ENCODE measurements around the gene ZNF503.

ZNF503 gene

DNA sequence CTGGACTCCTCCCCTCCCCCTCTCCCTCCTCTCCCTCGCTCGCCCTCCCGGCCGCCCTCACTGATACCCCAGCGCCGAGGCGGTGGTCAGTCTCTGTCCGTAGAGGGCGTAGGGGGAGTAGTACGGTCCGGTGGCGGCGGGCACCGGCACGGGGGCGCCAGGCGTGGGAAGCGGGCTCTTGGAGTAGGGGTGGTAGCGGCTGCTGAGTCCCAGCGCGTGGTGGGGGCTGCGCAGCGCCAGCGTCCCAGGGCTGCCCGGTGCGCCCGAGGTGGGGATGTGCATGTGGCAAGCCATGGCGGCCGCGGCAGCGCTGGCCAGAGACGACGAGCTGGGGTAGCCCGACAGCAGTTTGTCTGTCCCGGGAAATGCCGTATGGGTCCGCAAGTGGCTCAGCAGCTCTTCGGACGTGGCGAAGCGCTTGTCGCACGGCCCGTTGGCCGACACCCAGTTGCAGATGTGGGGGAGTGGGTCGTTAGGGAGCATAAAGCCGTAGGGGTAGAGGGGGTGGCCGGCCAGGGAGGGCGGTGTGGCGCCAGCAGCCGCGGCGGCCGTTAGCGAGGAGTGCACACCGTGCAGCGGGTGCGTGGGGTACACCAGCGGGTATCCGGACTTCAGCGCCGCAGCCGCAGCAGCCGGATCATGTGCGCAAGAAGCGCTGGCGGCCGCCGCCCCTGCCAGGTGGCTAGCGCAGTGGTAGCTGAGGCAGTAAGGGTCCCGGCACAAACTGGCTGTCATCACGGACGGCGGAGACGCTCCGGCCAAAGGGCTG, 2.7 kb downstream of the ZNF503 start:
- in situ Hi-C loops (cut with MboI; ENCODE audit: low pct_unique_long_range_greater_than_20kb, low sequenced_read_pairs), result loop anchor here (25.0 kb wide), 1 partner anchor 638 kb away; no protein-coding TSS in a partner anchor
- DNase-seq, result no peak

DNA sequence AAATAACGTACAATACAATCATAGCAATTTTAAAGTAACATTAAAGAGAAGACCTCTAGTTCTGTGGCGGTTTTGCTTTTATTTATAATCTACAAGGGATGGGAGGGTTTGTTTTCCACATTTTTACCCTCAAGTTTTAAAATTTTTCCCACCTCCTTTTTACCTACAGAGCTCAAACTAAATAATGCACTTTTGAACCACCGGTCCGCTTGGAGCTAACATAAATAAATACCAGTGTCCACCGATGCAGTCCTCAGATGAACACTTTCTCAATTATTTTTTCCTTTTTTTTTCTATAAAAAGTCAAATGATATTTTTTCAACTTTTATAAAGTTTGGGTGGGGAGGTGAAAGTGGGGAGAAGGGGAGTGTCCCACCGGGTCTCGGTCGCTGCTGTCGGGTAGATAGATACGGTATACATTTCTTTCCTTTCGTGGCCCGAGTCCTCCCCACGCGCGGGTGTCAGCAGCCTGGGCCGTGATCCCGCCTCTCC, 3.3 kb downstream of the ZNF503 start:
- no peak for DNase-seq
- in situ Hi-C loops (cut with MboI; ENCODE audit: low pct_unique_long_range_greater_than_20kb, low sequenced_read_pairs), result loop anchor here (25.0 kb wide), 1 partner anchor 639 kb away; no protein-coding TSS in a partner anchor

DNA sequence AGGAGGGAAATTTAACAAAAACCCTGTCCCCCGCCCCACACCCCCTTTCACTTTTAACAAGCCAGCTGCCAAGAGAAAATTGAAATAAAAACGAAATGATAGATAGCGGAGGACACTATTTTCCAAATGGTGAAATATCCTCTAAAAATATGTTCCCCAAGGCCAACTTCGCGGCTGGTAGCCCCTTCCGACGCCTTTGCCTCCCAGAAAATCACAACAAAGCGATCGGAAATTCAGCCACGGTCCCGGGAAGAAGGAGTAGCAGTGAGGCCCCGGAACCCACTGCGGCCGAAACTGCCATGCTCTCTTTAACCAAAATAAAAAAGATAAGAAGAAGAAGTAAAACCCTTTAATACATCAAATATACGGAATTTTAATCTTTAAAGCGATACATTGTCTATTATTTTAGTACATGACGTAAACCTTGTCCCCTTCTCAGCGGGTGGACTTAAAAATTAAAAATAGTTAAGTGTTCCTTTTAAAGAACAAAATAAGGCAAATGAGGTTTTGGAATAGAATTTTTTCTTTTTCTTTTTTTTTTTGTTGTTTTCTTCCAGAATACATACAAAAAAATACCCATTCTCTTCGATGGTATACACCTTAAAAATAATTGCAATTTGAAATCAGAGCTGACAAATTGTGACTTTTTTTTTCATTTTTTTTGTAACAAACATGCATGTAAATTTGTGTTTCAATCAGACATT, 3.9 kb downstream of the ZNF503 start:
- no peak for DNase-seq
- in situ Hi-C loops (cut with MboI; ENCODE audit: low pct_unique_long_range_greater_than_20kb, low sequenced_read_pairs), result loop anchor here (25.0 kb wide), 1 partner anchor 640 kb away; no protein-coding TSS in a partner anchor

DNA sequence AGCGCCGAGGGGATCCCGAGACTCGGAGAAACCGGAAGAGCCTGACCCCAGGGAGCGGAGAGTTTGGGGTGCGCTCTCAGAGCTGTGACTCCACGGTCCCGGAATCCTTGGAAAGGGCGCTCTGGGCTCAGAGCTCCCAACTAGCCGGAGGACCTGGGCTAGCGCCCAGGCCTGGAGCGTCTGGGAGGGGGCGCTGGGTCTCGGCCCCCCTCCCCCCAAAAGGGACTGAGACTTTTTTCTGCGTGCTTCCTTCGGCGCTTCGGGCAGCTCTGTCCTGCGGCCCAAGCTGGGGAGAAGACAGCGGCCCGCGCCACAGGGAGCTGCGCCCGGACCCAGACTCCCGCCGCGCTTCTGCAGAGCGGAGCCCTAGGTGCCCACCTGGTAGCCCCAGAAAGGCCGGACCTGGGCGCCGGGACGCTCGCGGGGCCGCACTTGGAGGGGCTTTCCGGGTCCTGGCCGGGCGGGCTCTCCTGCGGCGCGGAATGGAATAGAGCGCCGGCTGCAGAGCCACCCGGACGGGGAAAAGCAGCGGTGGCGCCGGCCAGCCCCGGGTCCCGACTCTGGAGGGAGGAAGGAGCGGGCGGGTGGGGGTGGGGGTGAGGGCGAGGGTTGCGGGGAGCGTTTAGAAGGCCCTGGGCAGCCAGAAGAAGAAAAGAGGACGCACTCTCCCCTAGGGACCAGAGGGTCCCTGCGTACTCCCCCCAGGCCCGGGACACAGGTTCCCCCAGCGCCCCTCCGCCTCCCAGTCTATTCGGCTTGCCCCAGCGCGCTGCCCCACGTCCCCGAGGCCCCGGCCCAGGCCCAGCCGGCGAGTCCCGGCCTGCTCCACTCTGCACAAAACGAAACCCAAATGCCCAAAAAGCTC, 4.7 kb downstream of the ZNF503 start:
- no peak for DNase-seq
- in situ Hi-C loops (cut with MboI; ENCODE audit: low pct_unique_long_range_greater_than_20kb, low sequenced_read_pairs), result loop anchor here (25.0 kb wide), 1 partner anchor 640 kb away; no protein-coding TSS in a partner anchor

DNA sequence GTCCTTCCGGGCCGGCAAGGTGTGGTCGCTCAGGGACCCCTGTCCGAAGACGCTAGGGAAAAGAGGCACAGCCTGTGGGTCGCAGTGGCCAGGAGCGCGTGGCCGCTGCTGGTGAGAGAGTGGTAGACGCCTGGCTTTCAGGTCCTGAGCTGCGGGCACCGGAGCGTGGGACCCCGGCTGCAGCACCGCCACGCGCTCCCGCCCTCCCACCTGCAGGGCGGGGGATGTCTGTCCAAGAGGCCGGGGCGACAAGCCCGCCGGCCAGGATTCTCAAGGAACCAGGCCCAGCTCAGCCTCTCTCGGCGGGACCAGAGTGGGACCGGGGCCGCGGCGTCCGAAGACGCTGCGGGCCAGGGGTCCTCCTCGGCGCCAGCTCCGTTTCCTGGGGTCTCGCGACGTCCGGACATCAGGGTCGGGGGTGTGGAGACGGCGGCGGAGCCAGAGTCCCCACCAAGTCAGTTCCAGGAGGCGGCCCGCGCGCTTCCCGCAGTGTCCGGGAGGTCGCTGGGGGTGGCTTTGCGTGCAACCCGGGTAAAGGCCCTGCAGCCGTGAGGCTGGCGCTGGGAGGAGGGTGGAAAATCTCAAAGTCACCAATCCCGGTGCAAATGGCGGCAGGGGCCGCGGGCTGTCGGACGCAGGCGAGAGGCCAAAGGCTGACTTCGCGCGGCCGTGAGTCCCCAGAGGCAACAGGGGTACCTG, 5.5 kb downstream of the ZNF503 start:
- in situ Hi-C loops (cut with MboI; ENCODE audit: low pct_unique_long_range_greater_than_20kb, low sequenced_read_pairs), result loop anchor here (25.0 kb wide), 1 partner anchor 641 kb away; no protein-coding TSS in a partner anchor
- no peak for DNase-seq

DNA sequence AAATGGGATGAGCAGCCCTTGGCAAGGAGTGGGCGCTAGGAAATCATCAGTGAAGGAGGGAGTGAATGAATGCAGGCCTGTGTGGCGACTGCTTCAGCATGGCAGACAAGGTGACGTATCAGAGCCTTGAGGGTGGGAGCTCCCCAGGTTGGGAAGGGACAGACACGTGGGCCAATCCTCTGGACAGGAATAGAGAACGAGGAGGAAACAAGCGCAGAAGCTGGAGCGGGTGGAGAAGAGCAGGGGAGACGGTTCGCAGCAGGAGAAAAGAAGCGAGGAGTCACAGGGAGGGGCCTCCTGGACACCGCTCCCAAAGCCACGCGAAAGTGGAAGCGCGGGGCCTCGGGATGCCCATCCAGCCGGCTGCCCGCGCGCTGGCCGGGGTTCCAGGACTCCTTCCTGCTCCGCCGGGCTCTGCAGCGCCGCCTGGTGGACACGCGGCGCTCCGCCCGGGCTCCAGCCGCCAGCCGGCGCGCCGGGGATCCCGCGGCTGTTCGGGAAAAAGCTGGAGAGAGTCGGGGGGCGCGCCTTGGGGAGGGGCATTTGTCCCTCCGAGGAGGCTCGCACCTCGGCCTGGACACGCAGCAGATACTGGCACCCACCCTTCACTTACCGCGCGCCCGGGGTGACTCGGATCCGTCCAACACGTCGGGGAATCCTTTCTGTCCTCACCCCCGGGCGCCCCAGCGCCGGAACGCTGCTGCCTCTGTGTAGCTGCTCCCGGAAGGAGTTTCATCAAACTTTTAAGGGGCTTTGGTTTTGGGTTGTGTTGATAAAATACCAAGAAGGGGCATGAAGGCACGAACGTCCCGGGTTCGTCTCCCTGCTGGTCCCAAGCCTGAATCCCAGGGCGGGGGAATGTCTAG, 6.3 kb downstream of the ZNF503 start:
- DNase-seq, result peak; percentile 55
- in situ Hi-C loops (cut with MboI; ENCODE audit: low pct_unique_long_range_greater_than_20kb, low sequenced_read_pairs), result loop anchor here (25.0 kb wide), 1 partner anchor 642 kb away; no protein-coding TSS in a partner anchor

DNA sequence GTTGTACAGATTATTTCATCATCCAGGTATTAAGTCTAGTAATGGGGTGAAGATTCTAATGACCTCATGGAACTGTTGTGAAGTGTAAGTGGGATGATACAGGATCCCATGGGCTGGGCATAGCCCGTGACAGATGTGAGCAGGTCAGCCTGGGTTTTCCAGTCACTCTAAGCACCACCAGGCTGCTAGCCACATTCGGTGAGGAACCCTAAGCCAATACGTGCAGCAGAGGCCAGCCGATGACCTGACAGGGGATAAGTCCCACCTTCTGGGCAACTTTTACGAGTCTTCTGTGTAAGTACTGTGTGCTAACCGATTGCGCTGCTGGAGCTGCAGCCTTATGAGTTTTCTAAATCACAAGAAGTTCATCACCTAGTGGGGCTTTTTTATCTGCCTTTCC, 7.3 kb downstream of the ZNF503 start:
- in situ Hi-C loops (cut with MboI; ENCODE audit: low pct_unique_long_range_greater_than_20kb, low sequenced_read_pairs), result loop anchor here (25.0 kb wide), 1 partner anchor 643 kb away; no protein-coding TSS in a partner anchor

DNA sequence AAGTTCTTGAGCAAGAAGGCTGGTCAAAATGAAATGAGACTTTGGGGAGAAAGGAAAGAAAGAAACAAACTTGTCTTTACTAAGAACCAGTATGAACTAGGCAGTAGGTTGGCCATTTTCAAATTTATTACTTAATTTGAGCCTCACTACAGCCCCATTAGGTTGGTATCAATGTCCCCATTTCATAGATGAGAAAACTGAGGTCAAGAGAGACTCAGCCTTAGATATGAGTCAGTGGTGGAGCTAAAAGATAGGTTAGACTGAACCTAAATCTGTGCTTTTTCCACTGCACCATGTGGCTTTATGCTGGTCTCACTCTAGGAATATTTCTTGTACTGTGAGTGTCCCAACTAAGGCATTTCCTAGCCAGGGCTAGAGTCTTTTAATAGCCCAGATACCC, 8.8 kb downstream of the ZNF503 start:
- DNase-seq, result no peak
- in situ Hi-C loops (cut with MboI; ENCODE audit: low pct_unique_long_range_greater_than_20kb, low sequenced_read_pairs), result loop anchor here (25.0 kb wide), 1 partner anchor 645 kb away; no protein-coding TSS in a partner anchor

More for the DNA sequence above, 7.3 kb downstream of the ZNF503 start:
- DNase-seq, result no peak

DNA sequence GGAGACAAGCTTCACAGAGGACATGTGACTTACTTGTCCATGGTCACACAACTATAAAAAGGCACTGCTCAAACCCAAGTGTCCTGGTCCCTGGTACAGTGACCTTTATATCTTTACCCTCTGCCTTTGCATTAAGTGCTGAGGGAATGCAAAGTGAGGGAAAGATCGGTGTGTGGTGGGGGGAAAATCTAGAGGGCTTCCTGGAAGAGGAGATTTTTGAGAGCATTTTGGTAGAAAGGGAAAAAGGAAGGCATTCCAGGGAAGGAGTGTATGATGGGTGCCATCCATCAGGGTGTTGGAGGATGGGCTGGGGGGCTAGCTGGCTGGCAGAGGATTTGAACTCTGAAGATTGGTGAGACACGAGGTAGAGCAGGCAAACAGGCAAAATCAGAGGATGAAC, 9.3 kb downstream of the ZNF503 start:
- no peak for DNase-seq
- in situ Hi-C loops (cut with MboI; ENCODE audit: low pct_unique_long_range_greater_than_20kb, low sequenced_read_pairs), result loop anchor here (25.0 kb wide), 1 partner anchor 645 kb away; no protein-coding TSS in a partner anchor

DNA sequence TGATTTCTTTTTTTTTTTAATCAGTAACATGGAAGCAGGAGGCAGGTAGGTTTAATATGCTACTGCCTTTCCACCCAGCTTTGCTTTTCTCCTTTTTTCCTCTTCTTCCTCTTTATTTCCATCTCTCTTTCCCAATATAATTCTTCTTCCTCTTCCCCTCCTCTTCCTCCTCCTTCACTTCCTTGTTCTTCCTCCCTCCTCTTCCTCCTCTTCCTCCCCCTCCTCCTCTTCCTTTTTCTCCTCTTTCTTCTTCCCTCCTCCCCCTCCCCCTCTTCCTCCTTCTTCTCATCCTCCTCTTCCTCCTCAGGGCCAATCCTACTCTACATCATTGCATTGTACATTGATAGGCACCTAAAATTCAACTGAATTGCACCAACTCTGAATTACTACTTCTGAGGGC, 11.4 kb downstream of the ZNF503 start:
- in situ Hi-C loops (cut with MboI; ENCODE audit: low pct_unique_long_range_greater_than_20kb, low sequenced_read_pairs), result loop anchor here (25.0 kb wide), 1 partner anchor 647 kb away; no protein-coding TSS in a partner anchor

DNA sequence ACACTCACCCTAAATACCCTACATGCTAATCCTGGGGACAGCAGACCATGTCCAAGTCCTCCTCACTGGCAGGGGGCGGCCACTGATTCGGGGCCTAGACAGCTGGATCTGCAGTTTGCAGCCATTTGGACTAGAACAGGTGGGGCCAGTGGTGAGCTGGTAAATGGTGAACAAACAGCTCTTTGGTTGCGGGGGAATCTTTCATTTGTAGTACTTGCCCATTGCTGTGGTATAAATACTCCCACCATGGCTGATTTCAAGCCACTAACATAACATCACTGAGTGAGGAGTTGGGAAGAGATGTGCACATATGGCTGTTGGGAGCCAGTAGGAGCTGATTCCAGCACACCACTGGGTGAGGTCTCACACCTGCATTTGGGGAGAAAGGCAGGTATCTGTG, 13.5 kb downstream of the ZNF503 start:
- in situ Hi-C loops (cut with MboI; ENCODE audit: low pct_unique_long_range_greater_than_20kb, low sequenced_read_pairs), result loop anchor here (25.0 kb wide), 1 partner anchor 649 kb away; no protein-coding TSS in a partner anchor
- DNase-seq, result no peak

More for the DNA sequence above, 11.4 kb downstream of the ZNF503 start:
- no peak for DNase-seq

DNA sequence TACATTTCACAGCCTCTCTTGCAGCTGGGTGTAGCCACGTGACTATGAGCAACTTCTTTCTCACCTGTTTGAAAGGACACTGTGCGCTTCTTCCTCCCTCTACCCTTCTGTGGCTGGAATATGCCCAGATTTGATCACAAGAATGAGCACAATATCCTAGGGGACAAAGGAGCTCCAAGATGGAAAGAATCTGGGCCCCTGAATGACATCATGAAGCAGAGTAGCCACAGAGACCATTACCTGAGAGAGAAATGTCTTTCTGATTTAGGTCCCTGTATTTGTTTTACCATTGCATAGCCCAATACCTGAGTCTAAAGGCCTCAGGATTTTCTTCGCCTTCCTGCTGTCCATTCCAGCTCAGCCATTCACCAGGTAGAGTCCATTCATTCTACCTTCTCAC, 15.4 kb downstream of the ZNF503 start:
- in situ Hi-C loops (cut with MboI; ENCODE audit: low pct_unique_long_range_greater_than_20kb, low sequenced_read_pairs), result loop anchor here (25.0 kb wide), 1 partner anchor 651 kb away; no protein-coding TSS in a partner anchor

DNA sequence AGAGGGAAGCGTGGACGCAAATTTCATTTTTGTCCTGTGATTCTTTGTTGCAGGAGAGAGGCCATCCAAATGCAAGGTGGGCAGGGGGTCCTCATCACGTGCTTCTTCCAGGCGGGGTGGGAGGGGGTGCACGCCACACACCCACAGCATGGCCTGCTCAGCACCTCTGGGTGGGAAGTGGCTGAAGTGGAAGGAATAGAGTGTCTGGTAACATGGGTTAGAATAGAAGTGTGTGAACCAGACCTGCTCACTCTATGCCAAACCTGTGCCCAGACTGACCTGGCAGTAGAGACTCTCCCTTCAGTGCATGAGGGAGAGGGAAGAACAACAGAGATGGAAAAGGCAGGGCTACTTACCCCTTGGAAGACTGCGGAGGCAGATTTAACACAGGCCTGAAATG, 21.7 kb downstream of the ZNF503 start:
- DNase-seq, result no peak
- in situ Hi-C loops (cut with MboI; ENCODE audit: low pct_unique_long_range_greater_than_20kb, low sequenced_read_pairs), result loop anchor here (25.0 kb wide), 1 partner anchor 657 kb away; no protein-coding TSS in a partner anchor

More for the DNA sequence above, 15.4 kb downstream of the ZNF503 start:
- DNase-seq, result no peak

DNA sequence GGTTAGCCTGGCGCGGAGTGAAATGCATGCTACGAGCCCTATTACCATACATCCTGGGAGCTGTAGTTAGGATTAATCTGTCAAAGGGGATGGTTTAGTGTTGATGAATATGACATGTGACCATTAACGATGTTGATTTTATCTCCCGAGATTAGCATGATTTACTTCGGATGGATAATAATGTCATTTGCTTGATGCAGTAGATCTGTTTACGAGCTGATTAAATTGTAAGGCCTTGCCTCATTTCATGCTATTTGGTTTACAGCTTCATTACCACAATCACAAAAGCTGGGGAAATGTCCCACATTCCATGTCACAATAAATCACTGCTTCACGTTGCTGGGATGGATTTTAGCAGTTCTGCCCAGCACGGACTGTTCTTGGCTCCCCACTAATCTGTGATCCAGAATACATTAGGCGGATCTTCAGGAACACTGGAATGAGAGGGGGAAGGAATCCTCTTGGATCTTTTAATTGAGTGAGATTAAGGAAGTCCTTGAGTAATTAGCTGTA, 22.3 kb downstream of the ZNF503 start:
- in situ Hi-C loops (cut with MboI; ENCODE audit: low pct_unique_long_range_greater_than_20kb, low sequenced_read_pairs), result loop anchor here (25.0 kb wide), 1 partner anchor 658 kb away; no protein-coding TSS in a partner anchor
- DNase-seq, result no peak

DNA sequence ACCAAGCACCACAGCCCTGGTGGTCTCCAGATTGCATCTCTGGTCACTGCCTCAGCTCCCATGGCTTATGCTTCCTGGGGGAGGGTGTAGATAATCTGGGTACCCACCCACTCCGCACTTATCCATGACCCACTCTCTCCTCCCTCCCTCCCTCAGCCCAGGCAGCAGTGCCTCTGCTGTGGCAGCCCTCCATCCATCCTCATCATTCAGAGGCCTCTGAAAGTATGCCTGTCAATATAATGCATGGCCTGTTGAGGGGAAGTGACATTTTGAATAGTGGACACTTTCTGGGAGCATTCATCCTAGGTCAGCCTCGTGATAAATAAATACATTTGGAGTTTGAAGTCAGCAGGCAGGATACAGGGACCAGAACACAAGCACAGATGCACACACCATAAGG, 23.2 kb downstream of the ZNF503 start:
- no peak for DNase-seq
- in situ Hi-C loops (cut with MboI; ENCODE audit: low pct_unique_long_range_greater_than_20kb, low sequenced_read_pairs), result loop anchor here (25.0 kb wide), 1 partner anchor 659 kb away; no protein-coding TSS in a partner anchor

DNA sequence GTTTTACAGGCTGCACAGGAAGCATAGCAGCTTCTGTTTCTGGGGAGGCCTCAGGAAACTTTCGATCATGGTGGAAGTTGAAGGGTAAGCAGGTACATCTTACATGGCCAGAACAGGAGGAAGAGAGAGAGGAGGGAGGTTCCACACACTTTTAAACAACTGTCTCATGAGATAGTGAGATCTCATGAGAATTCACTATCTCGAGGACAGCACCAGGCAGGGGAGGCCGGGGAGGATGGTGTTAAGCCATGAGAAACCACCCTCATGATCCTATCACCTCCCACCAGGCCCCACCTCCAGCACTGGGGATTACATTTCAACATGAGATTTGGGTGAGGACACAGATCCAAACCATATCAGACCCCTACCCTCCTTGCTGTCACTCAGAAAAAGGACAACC, 23.7 kb downstream of the ZNF503 start:
- in situ Hi-C loops (cut with MboI; ENCODE audit: low pct_unique_long_range_greater_than_20kb, low sequenced_read_pairs), result loop anchor here (25.0 kb wide), 1 partner anchor 659 kb away; no protein-coding TSS in a partner anchor
- DNase-seq, result no peak

DNA sequence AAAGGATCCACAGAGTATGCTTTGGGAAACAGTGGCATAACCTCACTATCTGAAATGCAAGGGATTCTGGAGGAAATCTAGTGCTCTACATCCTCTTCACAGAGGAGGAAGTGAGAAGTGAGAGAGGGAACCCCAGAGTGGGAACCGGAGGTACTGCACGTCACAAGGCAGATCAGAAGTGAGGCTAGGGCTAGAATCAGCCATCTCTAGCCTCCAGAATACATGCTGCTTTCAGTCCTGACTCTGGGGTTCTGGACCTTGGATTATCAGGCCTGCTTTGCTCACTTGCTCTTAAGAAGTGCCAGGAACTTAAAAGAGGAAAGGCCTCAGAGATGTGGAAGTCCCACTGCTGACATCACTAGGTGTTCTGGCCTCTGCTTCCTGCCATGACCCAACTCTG, 25.7 kb downstream of the ZNF503 start:
- in situ Hi-C loops (cut with MboI; ENCODE audit: low pct_unique_long_range_greater_than_20kb, low sequenced_read_pairs), result loop anchor here (25.0 kb wide), 1 partner anchor 661 kb away; no protein-coding TSS in a partner anchor
- DNase-seq, result no peak
